MCF 10A (cell line): ENCODE results near the gene DIP2C. TPM values are rescaled to one million over a fixed set of nuclear protein-coding genes. Genes with fewer than 3 reads are reported as not detected.
A peak's percentile ranks its signal among the peaks of the same experiment; 100 is the strongest.

Experiments used
- BruUV-seq: library from RNA; stranded (reverse); fragments of 400-500 nt; replicated peaks from 2 replicates; lab custom pipeline; 2021; lab: Mats Ljungman, UMichigan
- CTCF ChIA-PET: fragments of 300-600 bp; sonication (Branson Sonifier 250); formaldehyde crosslinking; extraction: SDS; loops from one replicate; lab custom pipeline; 2021; ENCODE audit warnings: antibody characterized with exemption, inconsistent platforms; lab: Yijun Ruan, JAX
- POLR2A ChIA-PET: fragments of 300-600, 350-650 bp; sonication (Branson Sonifier 250); formaldehyde crosslinking; extraction: SDS; loops from one replicate; lab custom pipeline; 2020; ENCODE audit warnings: antibody characterized with exemption, inconsistent platforms; lab: Yijun Ruan, JAX
- DNase-seq: peaks from one replicate; pipeline ENCODE4 v3.0.0-alpha.2; 2018; ENCODE audit not compliant: unreplicated experiment
- H3K27ac Mint-ChIP-seq: one replicate; pipeline ENCODE4 v1.8.0; 2022; ENCODE audit warnings: mild to moderate bottlenecking, low read depth, mixed read lengths; ENCODE audit not compliant: unreplicated experiment
- H3K27me3 Mint-ChIP-seq: one replicate; pipeline ENCODE4 v1.8.0; 2022; ENCODE audit warnings: mixed read lengths; ENCODE audit not compliant: insufficient read depth, unreplicated experiment
- H3K36me3 Mint-ChIP-seq: one replicate; pipeline ENCODE4 v1.8.0; 2022; ENCODE audit warnings: mild to moderate bottlenecking, moderate library complexity, mixed read lengths; ENCODE audit not compliant: insufficient read depth, unreplicated experiment
- H3K4me1 Mint-ChIP-seq: one replicate; pipeline ENCODE4 v1.8.0; 2022; ENCODE audit warnings: mixed read lengths; ENCODE audit not compliant: insufficient read depth, unreplicated experiment
- H3K4me3 Mint-ChIP-seq: one replicate; pipeline ENCODE4 v1.8.0; 2022; ENCODE audit warnings: mild to moderate bottlenecking, moderate library complexity, mixed read lengths; ENCODE audit not compliant: unreplicated experiment
- H3K9me3 Mint-ChIP-seq: one replicate; pipeline ENCODE4 v1.8.0; 2022; ENCODE audit warnings: mixed read lengths; ENCODE audit not compliant: unreplicated experiment
- CTCF ChIP-seq: fragments of 200-600 bp; IDR thresholded peaks from one replicate; pipeline ENCODE4 v1.8.0; 2022; ENCODE audit warnings: antibody characterized with exemption, mild to moderate bottlenecking; ENCODE audit not compliant: unreplicated experiment
- intact Hi-C: fragments of 100-400 bp; cut with micrococcal nuclease; formaldehyde crosslinking; loops from 2 replicates; pipeline ENCODE4 v1.14.1; 2022
- total RNA-seq: library from RNA; stranded (reverse); gene quantifications from 2 replicates; pipeline ENCODE4 v1.2.3, GENCODE V29; 2022

The DIP2C gene
- total RNA-seq, 1 experiment from 2014 or later, result 0.37 TPM

- ChIA-PET POLR2A (interaction anchor here (0.6 kb wide), 1 partner anchor 9 kb away, joined by 3 read pairs; no protein-coding TSS in a partner anchor), CTCF (no interaction called here)
- BruUV-seq, result no TSS peak
- H3K27me3 Mint-ChIP-seq, result no peaks in the 10 kb centered on the region
- no peaks in the 10 kb centered on the region for H3K9me3 Mint-ChIP-seq
- H3K4me1 Mint-ChIP-seq, result no peaks in the 10 kb centered on the region
- H3K27ac Mint-ChIP-seq, result peak overlapping the region; percentile 51
- no peaks in the 10 kb centered on the region for H3K36me3 Mint-ChIP-seq
- no peak for TF ChIP-seq CTCF
- no peak for DNase-seq
- H3K4me3 Mint-ChIP-seq, result no peak overlapping the region
- intact Hi-C loops, result no loop called here
Observed at GRCh38 chr10:436911-437665, 252.4 kb downstream of the DIP2C start.

GRCh38 chr10:436013-436697 lies 253.3 kb downstream of the DIP2C start:
- TF ChIP-seq CTCF, result no peak
- Mint-ChIP-seq H3K27me3 (no peaks in the 10 kb centered on the region), H3K4me3 (no peak overlapping the region), H3K4me1 (no peaks in the 10 kb centered on the region), H3K36me3 (no peaks in the 10 kb centered on the region), H3K9me3 (no peaks in the 10 kb centered on the region), H3K27ac (no peak overlapping the region)
- no peak for DNase-seq
- BruUV-seq, result no TSS peak
- POLR2A ChIA-PET, result interaction anchor here (0.5 kb wide), 1 partner anchor 305 kb away, joined by 3 read pairs; no protein-coding TSS in a partner anchor
- CTCF ChIA-PET, result interaction anchor here (0.7 kb wide), 1 partner anchor 227 kb away, joined by 3 read pairs; no protein-coding TSS in a partner anchor
- intact Hi-C loops, result no loop called here

- intact Hi-C loops, result no loop called here
- POLR2A ChIA-PET, result interaction anchor here (0.5 kb wide), 1 partner anchor 304 kb away, joined by 3 read pairs; no protein-coding TSS in a partner anchor
Observed at GRCh38 chr10:435397-435796, 254.1 kb downstream of the DIP2C start.

More at GRCh38 chr10:435397-435796, 254.1 kb downstream of the DIP2C start:
- Mint-ChIP-seq H3K9me3 (no peaks in the 10 kb centered on the region), H3K4me3 (no peak overlapping the region), H3K36me3 (no peaks in the 10 kb centered on the region), H3K4me1 (no peaks in the 10 kb centered on the region), H3K27ac (no peak overlapping the region), H3K27me3 (no peaks in the 10 kb centered on the region)
- BruUV-seq, result no TSS peak
- no peak for TF ChIP-seq CTCF
- CTCF ChIA-PET, result no interaction called here
- DNase-seq, result no peak
